Measurements from ENCODE around the gene NLGN3.

The NLGN3 gene

GRCh38 chrX:71131510-71131909 is 13.1 kb upstream of the NLGN3 start:
- no peaks in the 10 kb centered on the region for H3K9me3 Mint-ChIP-seq
- no peak overlapping the region for H3K4me3 Mint-ChIP-seq
- no peak overlapping the region for H3K27ac Mint-ChIP-seq
- no peak for DNase-seq
- H3K36me3 Mint-ChIP-seq, result peaks cover 59% of the 10 kb centered on the region
- H3K4me1 Mint-ChIP-seq, result peaks cover 12% of the 10 kb centered on the region
- no peaks in the 10 kb centered on the region for H3K27me3 Mint-ChIP-seq
- CTCF ChIA-PET, result interaction anchor here (1.1 to 7.1 kb wide), 3 partner anchors 11 to 47 kb away, joined by 3 to 97 read pairs (median 6); no protein-coding TSS in a partner anchor

GRCh38 chrX:71140440-71140839 is 4.2 kb upstream of the NLGN3 start:
- no peak overlapping the region for H3K4me3 Mint-ChIP-seq
- peaks cover 42% of the 10 kb centered on the region for H3K36me3 Mint-ChIP-seq
- H3K27ac Mint-ChIP-seq, result no peak overlapping the region
- H3K9me3 Mint-ChIP-seq, result no peaks in the 10 kb centered on the region
- no peaks in the 10 kb centered on the region for H3K27me3 Mint-ChIP-seq
- no peak for DNase-seq
- CTCF ChIA-PET, result interaction anchor here (1.5 kb wide), 1 partner anchor 170 kb away, joined by 3 read pairs; no protein-coding TSS in a partner anchor
- peaks cover 12% of the 10 kb centered on the region for H3K4me1 Mint-ChIP-seq

GRCh38 chrX:71143508-71143907 is 1.1 kb upstream of the NLGN3 start:
- H3K27ac Mint-ChIP-seq, result no peak overlapping the region
- no peak for DNase-seq
- H3K4me3 Mint-ChIP-seq, result no peak overlapping the region
- peaks cover 23% of the 10 kb centered on the region for H3K36me3 Mint-ChIP-seq
- CTCF ChIA-PET, result interaction anchor here (0.9 to 2.3 kb wide), 3 partner anchors 13 to 43 kb away, joined by 3 to 6 read pairs (median 4); no protein-coding TSS in a partner anchor
- no peaks in the 10 kb centered on the region for H3K9me3 Mint-ChIP-seq
- no peaks in the 10 kb centered on the region for H3K27me3 Mint-ChIP-seq
- H3K4me1 Mint-ChIP-seq, result peaks cover 21% of the 10 kb centered on the region

- Mint-ChIP-seq H3K27me3 (no peaks in the 10 kb centered on the region), H3K4me1 (peaks cover 14% of the 10 kb centered on the region), H3K4me3 (no peak overlapping the region), H3K27ac (no peak overlapping the region), H3K9me3 (no peaks in the 10 kb centered on the region), H3K36me3 (peaks cover 6% of the 10 kb centered on the region)
- DNase-seq, result no peak
- CTCF ChIA-PET, result no interaction called here
Observed at GRCh38 chrX:71147496-71148277, 3.0 kb downstream of the NLGN3 start.

- Mint-ChIP-seq H3K4me3 (no peak overlapping the region), H3K9me3 (no peaks in the 10 kb centered on the region), H3K27me3 (no peaks in the 10 kb centered on the region), H3K36me3 (peaks cover 5% of the 10 kb centered on the region), H3K27ac (no peak overlapping the region), H3K4me1 (peaks cover 14% of the 10 kb centered on the region)
- DNase-seq, result no peak
- CTCF ChIA-PET, result no interaction called here
Observed at GRCh38 chrX:71148278-71148663, 3.6 kb downstream of the NLGN3 start.

GRCh38 chrX:71151366-71151765 is 6.7 kb downstream of the NLGN3 start:
- Mint-ChIP-seq H3K9me3 (no peaks in the 10 kb centered on the region), H3K27me3 (no peaks in the 10 kb centered on the region), H3K4me1 (peaks cover 3% of the 10 kb centered on the region), H3K36me3 (peaks cover 4% of the 10 kb centered on the region), H3K27ac (peak overlapping the region; percentile 28), H3K4me3 (no peak overlapping the region)
- DNase-seq, result no peak
- CTCF ChIA-PET, result no interaction called here

- Mint-ChIP-seq H3K27me3 (no peaks in the 10 kb centered on the region), H3K4me1 (peaks cover 7% of the 10 kb centered on the region), H3K27ac (no peak overlapping the region), H3K9me3 (no peaks in the 10 kb centered on the region), H3K4me3 (no peak overlapping the region), H3K36me3 (peaks cover 5% of the 10 kb centered on the region)
- CTCF ChIA-PET, result no interaction called here
- no peak for DNase-seq
Observed at GRCh38 chrX:71154196-71154595, 9.6 kb downstream of the NLGN3 start.

- Mint-ChIP-seq H3K27ac (no peak overlapping the region), H3K4me1 (peaks cover 11% of the 10 kb centered on the region)
- CTCF ChIA-PET, result no interaction called here
Observed at GRCh38 chrX:71154641-71155040, 10.0 kb downstream of the NLGN3 start.

GRCh38 chrX:71158603-71159002 is 14.0 kb downstream of the NLGN3 start:
- CTCF ChIA-PET, result no interaction called here
- Mint-ChIP-seq H3K36me3 (peaks cover 14% of the 10 kb centered on the region), H3K9me3 (no peaks in the 10 kb centered on the region), H3K27ac (no peak overlapping the region), H3K4me1 (peaks cover 11% of the 10 kb centered on the region), H3K4me3 (no peak overlapping the region), H3K27me3 (no peaks in the 10 kb centered on the region)
- no peak for DNase-seq

More at GRCh38 chrX:71154641-71155040, 10.0 kb downstream of the NLGN3 start:
- H3K36me3 Mint-ChIP-seq, result peaks cover 8% of the 10 kb centered on the region
- no peaks in the 10 kb centered on the region for H3K9me3 Mint-ChIP-seq
- no peaks in the 10 kb centered on the region for H3K27me3 Mint-ChIP-seq
- H3K4me3 Mint-ChIP-seq, result no peak overlapping the region
- DNase-seq, result no peak

GRCh38 chrX:71159335-71159734 is 14.7 kb downstream of the NLGN3 start:
- CTCF ChIA-PET, result no interaction called here
- Mint-ChIP-seq H3K27ac (no peak overlapping the region), H3K4me3 (no peak overlapping the region), H3K9me3 (no peaks in the 10 kb centered on the region), H3K4me1 (peaks cover 11% of the 10 kb centered on the region), H3K36me3 (peaks cover 14% of the 10 kb centered on the region), H3K27me3 (no peaks in the 10 kb centered on the region)
- no peak for DNase-seq

GRCh38 chrX:71160475-71160874 is 15.8 kb downstream of the NLGN3 start:
- Mint-ChIP-seq H3K4me3 (no peak overlapping the region), H3K9me3 (no peaks in the 10 kb centered on the region), H3K4me1 (peaks cover 11% of the 10 kb centered on the region), H3K27ac (no peak overlapping the region), H3K27me3 (no peaks in the 10 kb centered on the region), H3K36me3 (peaks cover 14% of the 10 kb centered on the region)
- CTCF ChIA-PET, result no interaction called here
- DNase-seq, result no peak

GRCh38 chrX:71162981-71163380 is 18.3 kb downstream of the NLGN3 start:
- peaks cover 11% of the 10 kb centered on the region for H3K4me1 Mint-ChIP-seq
- DNase-seq, result no peak
- CTCF ChIA-PET, result no interaction called here

GRCh38 chrX:71164071-71164470 is 19.4 kb downstream of the NLGN3 start:
- Mint-ChIP-seq H3K36me3 (peaks cover 17% of the 10 kb centered on the region), H3K27me3 (no peaks in the 10 kb centered on the region), H3K9me3 (no peaks in the 10 kb centered on the region), H3K4me1 (peaks cover 4% of the 10 kb centered on the region), H3K4me3 (no peak overlapping the region), H3K27ac (no peak overlapping the region)
- CTCF ChIA-PET, result no interaction called here
- DNase-seq, result no peak

More at GRCh38 chrX:71162981-71163380, 18.3 kb downstream of the NLGN3 start:
- H3K4me3 Mint-ChIP-seq, result no peak overlapping the region
- no peak overlapping the region for H3K27ac Mint-ChIP-seq
- H3K9me3 Mint-ChIP-seq, result no peaks in the 10 kb centered on the region
- H3K36me3 Mint-ChIP-seq, result peaks cover 18% of the 10 kb centered on the region
- no peaks in the 10 kb centered on the region for H3K27me3 Mint-ChIP-seq

GRCh38 chrX:71166461-71166860 is 21.8 kb downstream of the NLGN3 start:
- peaks cover 2% of the 10 kb centered on the region for H3K4me1 Mint-ChIP-seq
- no peak overlapping the region for H3K4me3 Mint-ChIP-seq
- no peaks in the 10 kb centered on the region for H3K9me3 Mint-ChIP-seq
- CTCF ChIA-PET, result no interaction called here
- no peak for DNase-seq
- peaks cover 14% of the 10 kb centered on the region for H3K36me3 Mint-ChIP-seq
- no peaks in the 10 kb centered on the region for H3K27me3 Mint-ChIP-seq
- H3K27ac Mint-ChIP-seq, result no peak overlapping the region

GRCh38 chrX:71167031-71167781 is 22.6 kb downstream of the NLGN3 start:
- no peaks in the 10 kb centered on the region for H3K27me3 Mint-ChIP-seq
- peaks cover 6% of the 10 kb centered on the region for H3K4me1 Mint-ChIP-seq
- H3K9me3 Mint-ChIP-seq, result no peaks in the 10 kb centered on the region
- no peak for DNase-seq
- no peak overlapping the region for H3K4me3 Mint-ChIP-seq
- H3K27ac Mint-ChIP-seq, result no peak overlapping the region
- CTCF ChIA-PET, result no interaction called here
- H3K36me3 Mint-ChIP-seq, result peaks cover 11% of the 10 kb centered on the region

Measured in activated naive CD4-positive, alpha-beta T cell treated with anti-CD3 and anti-CD28 coated beads, Interleukin-2, amount 10 ng/mL, durations not matched to agents 7 days and 5 days (primary cell).